GM18511 (cell line): Measurements from ENCODE around the gene PRTFDC1.
A peak's percentile ranks its signal among the peaks of the same experiment; 100 is the strongest.
"Not testable (repeated sequence)": the region's sequence is repeated elsewhere in the genome, so short reads cannot be mapped to it uniquely, and the experiment has no call there.

ENCODE experiments used
- ATAC-seq: cut with Tn5 transposase; IDR thresholded peaks from one replicate; pipeline ENCODE4 v1.9.1; 2021; ENCODE audit warnings: mild to moderate bottlenecking, moderate library complexity; ENCODE audit not compliant: unreplicated experiment

PRTFDC1 gene, protein sequence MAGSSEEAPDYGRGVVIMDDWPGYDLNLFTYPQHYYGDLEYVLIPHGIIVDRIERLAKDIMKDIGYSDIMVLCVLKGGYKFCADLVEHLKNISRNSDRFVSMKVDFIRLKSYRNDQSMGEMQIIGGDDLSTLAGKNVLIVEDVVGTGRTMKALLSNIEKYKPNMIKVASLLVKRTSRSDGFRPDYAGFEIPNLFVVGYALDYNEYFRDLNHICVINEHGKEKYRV

DNA sequence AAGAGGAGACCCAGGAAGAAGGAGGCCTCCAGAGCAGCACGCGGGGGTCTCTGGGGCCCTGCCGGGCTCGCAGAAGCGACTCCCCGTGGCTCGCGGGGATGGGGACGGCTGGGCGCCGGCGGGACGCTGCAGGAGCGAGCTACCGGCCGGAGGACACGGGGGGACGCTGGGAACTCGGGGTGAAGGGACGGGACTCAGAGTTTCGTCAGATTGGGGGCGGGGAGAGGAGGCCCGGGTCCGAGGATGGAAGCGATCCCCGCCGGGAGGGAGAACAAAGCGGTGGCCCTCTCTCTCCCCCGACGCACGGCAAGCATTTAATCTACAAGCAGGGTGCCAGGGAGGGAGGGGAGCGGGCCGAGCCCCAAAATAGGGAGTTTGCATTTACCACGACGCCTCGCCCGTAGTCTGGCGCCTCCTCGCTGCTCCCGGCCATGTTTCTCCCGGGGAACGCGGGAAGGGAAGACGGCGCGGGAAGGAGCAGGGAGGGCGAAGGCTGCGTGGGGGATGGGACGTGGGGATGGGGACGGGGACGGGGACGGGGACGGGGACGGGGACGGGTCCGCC is at the start of gene PRTFDC1:
PRTFDC1 (minus strand) TSS at position 464 of the 564 bp plus-strand sequence; CDS start at position 433, 31 bp downstream.
- peak; percentile 48 for ATAC-seq

DNA sequence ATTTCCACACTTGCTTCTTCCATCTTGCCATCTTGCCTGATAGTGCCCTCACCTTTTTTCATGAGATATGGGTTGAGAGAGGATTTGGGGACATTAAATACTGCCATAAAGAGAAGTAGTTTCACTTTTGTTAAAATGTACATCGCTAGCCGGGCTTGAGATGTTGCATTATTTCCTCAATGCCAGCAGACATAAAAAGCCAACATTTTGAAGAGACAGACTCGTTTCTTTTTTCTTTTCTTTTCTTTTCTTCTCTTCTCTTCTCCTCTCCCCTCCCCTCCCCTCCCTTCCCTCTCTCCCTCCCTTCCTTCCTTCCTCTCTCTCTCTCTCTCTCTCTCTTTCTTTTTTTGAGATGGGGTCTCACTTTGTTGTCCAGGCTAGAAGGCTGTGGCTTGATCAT is 45.6 kb upstream of the PRTFDC1 start:
- ATAC-seq, result no peak

DNA sequence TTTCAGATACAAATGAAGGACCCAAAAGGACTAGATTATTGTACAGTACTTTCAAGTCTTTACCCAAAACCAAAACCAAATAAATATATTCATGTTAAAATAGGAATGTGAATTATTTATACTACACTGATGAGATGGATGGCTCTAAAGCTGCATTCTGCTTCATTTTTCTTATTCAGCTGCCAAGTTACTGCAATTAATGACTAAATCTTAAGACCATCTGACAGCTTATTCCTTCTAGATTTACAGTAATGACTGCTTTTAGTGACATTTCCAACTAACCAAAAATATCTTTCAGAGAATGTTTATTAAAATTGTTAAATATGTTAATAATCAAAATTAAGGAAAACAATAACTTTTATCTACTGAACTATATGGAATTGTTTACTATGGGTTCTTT is 42.7 kb upstream of the PRTFDC1 start:
- ATAC-seq, result no peak

DNA sequence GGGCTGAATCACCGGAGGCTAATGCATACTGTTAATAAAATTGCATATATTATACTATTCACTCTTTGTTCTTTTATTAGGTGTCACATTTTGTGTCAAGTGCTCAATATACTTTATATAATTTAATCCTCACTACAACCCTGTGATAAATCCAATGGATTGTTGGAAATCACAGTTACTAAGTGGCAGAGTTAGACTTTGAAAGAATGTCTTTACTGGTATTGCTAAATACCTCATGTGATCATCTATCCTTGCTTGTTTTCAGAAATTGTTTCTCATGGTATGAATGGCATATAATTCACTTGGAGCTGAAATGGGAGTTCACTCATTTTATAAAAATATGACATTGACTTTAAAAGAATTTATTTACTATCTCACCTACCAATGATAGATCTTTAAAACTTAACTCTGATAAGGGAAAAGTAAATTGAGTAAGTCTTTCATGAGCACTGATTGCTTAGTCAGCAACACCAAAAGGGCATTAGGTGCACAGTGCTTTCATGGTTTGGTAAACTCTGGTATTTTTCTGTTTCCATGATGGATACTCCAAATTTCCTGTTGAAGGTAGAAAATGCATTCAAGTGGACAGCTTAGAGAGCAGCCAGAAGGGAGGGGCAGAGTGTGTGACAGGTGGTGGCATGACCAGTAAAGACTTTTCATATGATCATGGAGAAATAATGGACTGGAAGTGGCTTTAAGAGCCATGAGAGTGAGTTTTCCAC is 41.0 kb upstream of the PRTFDC1 start:
- ATAC-seq, result no peak

DNA sequence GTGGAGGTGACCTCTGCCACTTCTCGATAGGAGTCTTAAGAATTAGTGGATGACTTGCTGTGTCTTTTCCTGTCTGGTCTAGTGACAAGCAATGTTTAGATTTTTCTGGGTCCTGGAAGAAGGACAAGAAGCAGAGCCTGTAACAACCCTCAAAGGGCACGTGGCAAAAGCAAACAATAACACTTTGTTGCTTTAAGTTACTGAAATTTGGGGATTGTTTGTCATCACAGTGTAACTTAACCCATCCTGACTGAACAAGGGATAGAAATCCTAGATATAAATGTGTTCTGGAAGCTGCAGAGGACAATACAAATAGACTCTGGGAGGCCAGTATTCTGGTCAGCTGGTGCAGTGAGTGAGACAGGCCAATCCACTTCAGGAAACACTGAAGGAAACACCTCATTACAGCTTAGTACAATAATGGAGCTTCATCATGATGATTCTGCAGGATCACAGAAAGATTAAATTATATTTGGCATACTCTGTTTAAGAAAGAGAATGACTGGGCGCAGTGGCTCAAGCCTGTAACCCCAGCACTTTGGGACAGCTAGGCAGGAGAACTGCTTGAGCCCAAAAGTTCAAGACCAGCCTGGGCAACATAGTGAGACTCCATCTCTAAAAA is 40.2 kb upstream of the PRTFDC1 start:
- ATAC-seq, result no peak

DNA sequence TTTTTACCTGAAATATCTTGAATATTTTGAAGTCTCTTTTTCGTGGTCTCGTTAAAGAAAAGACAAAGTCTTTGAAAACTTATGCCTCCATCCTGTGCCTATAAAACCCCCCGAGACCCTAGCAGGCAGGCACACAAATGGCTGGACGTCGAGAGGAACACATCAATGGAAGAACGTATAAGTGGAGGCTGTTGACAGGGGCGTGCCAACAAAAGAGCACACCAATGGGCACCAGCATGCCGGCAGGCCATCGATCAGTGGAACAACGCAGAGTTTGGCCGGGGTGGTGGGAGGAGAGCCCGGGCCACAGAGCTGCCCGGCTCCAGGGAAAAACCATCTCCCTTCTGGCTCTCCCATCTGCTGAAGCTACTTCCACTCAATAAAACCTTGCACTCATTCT is 38.9 kb upstream of the PRTFDC1 start:
- ATAC-seq, result no peak

DNA sequence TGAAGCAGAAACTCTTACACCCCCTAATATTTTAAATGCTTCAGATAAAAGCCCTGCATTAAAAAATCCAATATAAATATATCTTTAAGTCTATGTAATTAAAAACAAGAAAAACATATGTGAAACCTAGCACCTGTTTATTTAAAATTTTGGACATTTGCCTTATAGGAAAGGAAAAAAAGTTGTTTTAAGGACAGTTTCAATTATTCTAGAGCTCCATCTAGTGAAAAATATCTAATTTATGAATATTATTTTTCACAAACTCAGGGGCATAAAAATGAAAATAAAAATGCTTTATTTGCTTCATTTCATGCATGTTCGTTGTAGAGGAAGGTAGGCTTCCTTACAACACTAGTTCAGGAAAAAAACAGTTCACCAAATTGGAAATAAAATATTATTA is 37.5 kb upstream of the PRTFDC1 start:
- ATAC-seq, result no peak

DNA sequence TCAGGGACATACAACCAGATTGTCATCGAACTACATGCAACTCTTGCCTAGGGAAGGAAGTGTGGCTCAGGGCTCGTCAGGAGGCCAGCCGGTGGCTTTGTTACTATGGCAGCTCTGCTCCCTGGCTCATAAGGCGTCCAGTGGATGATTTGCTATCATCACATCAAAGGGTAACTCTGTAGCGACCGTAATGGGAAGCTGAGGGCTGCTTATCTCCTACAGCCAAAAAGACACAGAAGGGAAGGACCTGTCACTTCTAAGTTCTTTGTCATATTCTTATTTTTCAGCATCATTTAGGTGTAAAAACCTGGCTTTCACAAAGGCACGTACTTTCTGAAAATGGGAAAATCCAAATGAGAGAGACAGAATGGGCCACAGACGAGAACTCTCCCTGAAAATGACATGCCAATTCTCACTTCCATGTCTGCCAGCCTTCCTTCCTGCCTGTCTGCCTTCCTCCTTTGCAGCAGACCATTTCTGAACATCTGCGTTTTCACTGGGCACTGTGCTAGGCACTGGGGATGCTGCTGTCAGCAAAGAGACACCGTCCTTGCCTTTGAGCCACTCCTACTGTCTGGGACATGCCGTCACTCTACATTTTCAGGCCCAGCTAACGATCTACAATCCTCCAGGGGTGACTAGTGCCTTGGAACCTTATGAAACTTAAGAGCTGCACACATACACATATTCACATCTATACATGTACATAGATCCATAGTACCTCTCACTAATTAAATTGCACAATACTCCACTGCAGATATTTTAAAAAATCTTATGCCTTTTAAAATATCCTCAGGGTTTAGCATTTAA is 36.6 kb upstream of the PRTFDC1 start:
- no peak for ATAC-seq

DNA sequence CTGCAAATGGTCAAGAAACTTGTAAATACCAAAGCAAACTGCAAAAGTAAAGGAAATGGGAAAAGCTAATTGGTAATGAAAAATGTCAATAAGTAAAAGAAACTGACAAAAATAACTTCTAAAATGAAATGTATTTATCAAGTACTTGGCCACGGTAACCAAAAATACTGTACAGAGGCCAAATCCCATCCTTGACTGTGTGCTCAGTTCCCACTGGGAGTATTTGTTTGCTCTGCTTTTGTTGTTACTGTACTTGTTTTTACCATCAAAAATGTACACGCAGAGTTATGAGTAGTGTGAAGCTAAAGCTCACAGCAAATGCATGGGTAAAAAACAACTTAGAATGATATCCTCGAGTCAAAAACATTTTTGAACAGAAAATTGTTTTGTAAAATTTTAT is 32.5 kb upstream of the PRTFDC1 start:
- no peak for ATAC-seq

DNA sequence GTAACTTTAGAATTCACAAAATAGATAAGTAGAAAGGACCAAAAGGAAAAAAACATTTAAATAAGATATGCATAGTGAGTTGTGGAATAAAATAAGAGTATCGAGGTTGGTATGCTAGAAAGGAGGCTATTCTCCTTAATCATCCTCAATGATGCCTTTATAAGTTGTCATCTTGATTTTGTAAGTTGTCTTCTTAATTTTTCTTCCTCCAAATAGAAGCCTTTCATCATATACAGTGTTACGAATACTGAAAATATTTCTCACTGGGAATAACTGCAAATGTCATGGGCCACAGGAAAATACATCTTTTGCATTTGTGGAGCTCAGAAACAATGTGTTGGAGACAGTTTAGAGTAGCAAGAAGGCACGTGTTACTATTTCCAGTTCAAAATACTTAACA is 31.5 kb upstream of the PRTFDC1 start:
- no peak for ATAC-seq

DNA sequence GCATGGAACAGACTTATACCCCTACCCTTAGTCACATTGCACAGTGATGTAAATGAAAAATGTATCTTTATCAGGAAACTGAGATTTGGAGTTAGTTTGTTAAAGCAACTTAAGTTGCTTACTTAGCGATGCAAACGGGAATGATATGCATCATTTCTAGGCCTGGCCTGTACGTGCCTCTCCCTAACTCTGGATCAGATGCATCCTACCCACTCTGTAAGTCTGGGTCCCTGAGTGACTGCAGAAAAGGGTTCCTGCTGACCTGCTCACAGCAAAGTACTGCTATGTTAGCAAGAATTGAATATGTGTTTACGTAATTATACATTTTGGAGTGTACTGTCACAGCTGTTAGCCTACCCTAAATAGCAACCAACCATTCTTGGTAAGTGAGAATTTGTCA is 30.7 kb upstream of the PRTFDC1 start:
- peak; percentile 7 for ATAC-seq

DNA sequence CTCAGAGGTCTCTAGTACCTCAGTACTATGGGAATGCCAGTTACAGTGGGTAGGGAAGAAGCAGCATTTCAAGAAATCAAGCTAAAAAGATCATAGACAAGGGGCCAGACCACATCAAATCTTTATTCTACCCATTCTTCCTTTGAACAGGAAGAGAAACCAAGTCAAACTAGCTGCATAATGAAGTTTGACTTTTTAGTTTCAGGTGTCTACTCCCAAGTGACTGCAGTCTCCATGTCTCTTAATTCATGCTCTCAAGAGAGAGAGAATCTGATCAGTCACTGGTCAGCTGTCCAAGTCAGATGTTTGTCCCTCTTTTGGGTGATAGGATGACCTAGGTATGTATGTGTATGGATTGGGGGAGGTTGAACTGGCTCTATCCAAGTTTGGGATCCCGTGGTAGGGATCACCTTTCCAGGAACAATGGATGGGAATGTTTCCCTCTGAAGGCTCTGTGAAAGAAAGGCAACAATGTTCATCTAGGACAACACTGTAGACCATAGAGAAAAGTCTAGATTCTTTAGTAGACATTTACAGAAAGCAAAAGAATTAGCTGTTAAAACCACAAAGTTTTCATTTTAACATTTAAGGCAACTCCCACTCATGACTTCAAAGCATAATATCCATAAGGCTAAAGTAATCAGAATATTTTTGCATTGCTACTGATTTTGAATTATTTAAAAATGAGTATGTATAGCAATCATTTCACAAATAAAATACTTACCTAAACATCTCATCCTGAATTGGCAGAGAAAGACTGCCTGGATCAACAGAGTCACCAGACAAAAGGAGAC is 30.1 kb upstream of the PRTFDC1 start:
- ATAC-seq, result peak; percentile 73

DNA sequence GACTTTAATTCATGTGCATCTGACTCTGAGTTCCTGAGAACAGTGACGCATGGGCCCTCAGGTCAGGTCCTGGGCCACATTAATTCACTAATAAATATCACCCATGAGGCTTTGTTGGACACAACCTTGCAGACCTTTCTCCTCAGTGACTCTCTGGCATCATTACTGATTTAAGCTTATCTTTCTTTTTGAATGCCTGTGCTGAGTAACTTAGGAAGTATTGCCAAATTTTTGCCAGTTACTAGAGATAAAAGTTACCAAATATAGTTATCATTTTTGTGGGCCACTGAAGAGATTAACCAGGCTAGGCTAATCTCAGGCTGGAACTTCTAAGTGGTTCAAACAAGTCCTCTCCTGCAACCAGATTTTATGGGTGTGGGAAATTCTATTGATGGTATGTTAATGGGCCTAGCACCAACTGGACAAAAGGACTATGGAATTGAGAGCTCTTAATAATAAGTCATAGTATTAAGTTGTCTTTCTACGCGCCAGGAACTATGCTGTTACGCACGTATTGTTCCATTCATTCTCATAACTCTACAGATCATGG is 28.8 kb upstream of the PRTFDC1 start:
- ATAC-seq, result no peak

DNA sequence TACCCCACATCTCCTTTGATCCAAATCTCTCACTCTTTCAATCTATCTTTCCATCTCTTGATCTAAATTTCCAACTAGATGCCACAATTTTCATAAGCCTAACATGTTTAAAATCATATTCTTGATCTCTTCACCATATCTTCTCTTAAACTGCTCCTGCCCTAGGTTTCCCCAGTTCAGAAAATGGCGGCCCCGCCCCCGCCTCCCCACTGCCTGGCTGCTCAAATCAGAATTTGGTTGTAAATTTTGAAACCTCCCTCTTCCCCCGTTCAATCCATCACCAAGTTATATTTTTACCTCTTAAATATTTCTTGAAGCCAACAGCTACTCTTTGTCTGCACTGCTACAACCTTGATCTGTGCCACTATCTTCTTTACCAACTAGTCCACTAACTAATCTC is 27.3 kb upstream of the PRTFDC1 start:
- no peak for ATAC-seq

DNA sequence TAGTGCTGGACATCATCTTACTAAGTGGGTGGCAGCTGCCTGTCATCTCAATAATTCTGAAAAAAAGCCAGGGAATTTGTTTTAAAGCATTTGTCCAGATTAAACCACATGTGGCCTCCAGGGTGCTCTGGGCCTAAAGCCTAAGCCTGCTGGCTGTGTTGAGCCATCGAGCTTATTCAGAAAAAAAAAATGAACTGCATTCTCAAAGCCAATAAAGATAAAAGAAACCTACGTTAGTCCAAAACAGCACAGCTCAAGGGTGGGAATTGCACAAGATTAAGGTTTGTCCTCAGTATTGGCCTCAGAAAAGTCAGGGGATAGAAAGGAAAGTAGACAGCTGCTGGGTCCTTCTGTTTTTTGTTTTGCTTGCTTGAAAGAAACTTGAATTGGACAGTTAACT is 22.6 kb upstream of the PRTFDC1 start:
- no peak for ATAC-seq

DNA sequence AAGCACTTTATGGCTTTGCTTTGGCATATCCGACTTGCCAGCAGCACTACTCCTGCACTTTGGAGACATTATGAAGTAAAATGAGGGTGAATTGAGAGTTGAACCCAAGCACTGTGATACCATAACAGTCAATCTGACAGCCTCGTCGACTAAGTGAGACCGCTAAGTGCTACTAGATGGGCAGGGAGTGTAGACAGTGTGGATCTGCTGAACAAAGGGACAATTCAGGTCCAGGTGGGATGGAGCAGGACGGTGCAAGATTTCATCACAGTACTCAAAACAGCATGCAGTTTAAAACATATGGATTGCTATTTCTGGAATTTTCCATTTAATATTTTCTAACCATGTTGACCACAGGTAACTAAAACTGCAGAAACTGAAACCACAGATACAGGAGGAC is 20.8 kb upstream of the PRTFDC1 start:
- ATAC-seq, result no peak

DNA sequence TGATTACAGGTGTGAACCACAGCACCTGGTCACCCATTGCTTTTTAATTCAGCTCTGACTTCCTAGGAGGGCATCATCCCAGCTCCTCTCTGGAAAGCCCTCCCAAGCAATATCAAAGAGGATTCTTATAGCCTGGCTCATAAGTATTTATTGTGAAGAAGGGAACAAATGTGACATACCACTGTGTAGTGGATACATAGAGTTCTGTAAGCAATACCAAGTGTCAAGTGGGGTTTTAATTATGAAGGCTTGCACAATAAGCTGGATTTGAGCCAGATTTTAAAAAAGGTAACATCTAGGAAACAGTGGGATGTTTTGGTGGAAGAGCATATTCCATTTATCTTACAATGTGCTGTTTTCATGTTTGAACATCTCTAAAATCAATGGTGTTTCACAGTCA is 19.0 kb upstream of the PRTFDC1 start:
- no peak for ATAC-seq

DNA sequence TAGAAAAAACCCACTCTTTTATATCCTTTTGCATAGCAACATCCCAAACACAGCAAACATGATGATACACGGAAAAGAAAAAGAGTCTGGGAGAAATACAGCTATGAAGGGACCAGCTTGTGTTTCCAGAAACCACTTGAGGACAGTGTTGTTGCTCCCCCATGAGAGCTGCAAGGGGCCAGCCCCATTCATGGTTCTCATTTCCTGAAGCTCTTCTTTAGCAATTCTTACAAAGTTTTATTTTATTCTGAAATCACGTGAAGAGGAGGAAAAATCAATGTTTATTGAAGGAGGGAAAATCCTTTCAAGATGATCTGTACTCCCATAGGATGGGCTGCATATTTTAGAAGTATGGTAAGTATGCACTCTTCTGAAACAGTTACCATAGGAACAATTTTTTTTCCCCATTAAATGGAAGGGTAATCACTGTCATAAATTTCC is 17.5 kb upstream of the PRTFDC1 start:
- no peak for ATAC-seq

DNA sequence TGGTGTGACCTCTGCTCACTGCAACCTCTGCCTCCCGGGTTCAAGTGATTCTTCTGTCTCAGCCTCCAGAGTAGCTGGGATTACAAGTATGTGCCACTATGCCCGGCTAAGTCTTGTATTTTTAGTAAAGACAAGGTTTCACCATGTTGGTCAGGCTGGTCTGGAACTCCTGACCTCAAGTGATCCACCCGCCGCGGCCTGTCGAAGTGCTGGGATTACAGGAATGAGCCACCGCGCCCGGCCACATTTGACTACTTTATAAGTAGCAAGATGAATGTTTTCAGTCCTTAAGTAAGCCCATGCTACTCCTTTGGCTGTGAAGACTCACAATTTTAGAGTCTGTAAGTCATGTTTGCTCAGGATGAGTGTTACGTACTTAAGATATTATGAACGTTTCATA is 16.5 kb upstream of the PRTFDC1 start:
- not testable (repeated sequence) for ATAC-seq

DNA sequence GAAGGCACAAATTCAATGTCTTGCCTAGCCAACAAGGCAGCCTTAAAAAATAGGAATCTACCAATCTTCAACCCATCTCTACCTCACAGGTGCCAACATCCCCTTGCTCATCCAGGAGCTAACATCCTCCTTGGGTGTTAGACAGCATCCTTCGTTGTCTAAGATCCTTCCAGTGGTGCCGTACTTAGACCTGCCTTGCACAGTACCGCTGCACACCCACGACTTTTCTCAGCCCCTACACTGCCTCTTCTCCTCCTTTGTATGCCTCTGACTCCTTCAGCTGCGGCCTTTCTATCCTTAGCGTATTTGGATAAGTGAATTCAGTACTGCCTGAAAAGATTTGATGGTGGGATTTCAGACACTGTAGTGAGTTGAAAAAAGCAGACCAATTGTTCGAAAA is 15.9 kb upstream of the PRTFDC1 start:
- no peak for ATAC-seq
